HepG2 (cell line): Measurements from ENCODE around the gene SGMS1. TPM values are rescaled to one million over a fixed set of nuclear protein-coding genes. Genes with fewer than 3 reads are reported as not detected.

Experiments
- ATF7-NPFF ChIP-seq: sonication (generic); formaldehyde crosslinking; IDR thresholded peaks from 2 replicates; pipeline ENCODE4 v1.8.1; 2023; ENCODE audit warnings: mild to moderate bottlenecking, low read depth, missing genetic modification reagents, moderate library complexity
- IKZF4 ChIP-seq: sonication (generic); formaldehyde crosslinking; IDR thresholded peaks from 2 replicates; pipeline ENCODE4 v1.5.1; 2020; ENCODE audit warnings: borderline replicate concordance, mild to moderate bottlenecking, low read depth, missing genetic modification reagents; ENCODE audit errors: not compliant biosample characterization
- ISL2 ChIP-seq: sonication (generic); formaldehyde crosslinking; IDR thresholded peaks from 2 replicates; pipeline ENCODE4 v1.5.0; 2020; ENCODE audit warnings: missing genetic modification reagents
- MXD4 ChIP-seq: IDR thresholded peaks from 2 replicates; pipeline ENCODE4 v1.6.1; 2016; ENCODE audit warnings: mild to moderate bottlenecking, missing biosample characterization, missing genetic modification reagents
- PAF1 ChIP-seq: IDR thresholded peaks from 2 replicates; pipeline ENCODE4 v1.6.1; 2016; ENCODE audit warnings: missing genetic modification reagents, missing compliant biosample characterization
- TCF12 ChIP-seq, 2 experiments: fragments of 450-650 bp in 1 of 2; sonication (generic) in 1 of 2; formaldehyde crosslinking in 1 of 2; IDR thresholded peaks; 2 replicates each; pipeline versions ENCODE4 v1.6.1 to v1.8.0; 2017 to 2022; ENCODE audit warnings: antibody characterized with exemption in 1 of 2, mild to moderate bottlenecking in 1 of 2, missing genetic modification reagents in 1 of 2, moderate library complexity in 1 of 2
- TFE3 ChIP-seq: IDR thresholded peaks from 2 replicates; pipeline ENCODE4 v1.6.1; 2016
- THAP7 ChIP-seq: sonication (generic); formaldehyde crosslinking; IDR thresholded peaks from 2 replicates; pipeline ENCODE4 v1.8.1; 2023; ENCODE audit warnings: mild to moderate bottlenecking, missing genetic modification reagents
- ZNF121 ChIP-seq: sonication (generic); formaldehyde crosslinking; IDR thresholded peaks from 2 replicates; pipeline ENCODE4 v1.5.0; 2020; ENCODE audit warnings: mild to moderate bottlenecking, missing genetic modification reagents
- ZNF138 ChIP-seq: sonication (generic); formaldehyde crosslinking; IDR thresholded peaks from 2 replicates; pipeline ENCODE4 v1.5.0; 2020; ENCODE audit warnings: mild to moderate bottlenecking, low read depth, missing genetic modification reagents
- ZNF331 ChIP-seq: sonication (generic); formaldehyde crosslinking; IDR thresholded peaks from 2 replicates; pipeline ENCODE4 v1.4.0; 2020; ENCODE audit warnings: missing genetic modification reagents
- ZNF383 ChIP-seq: sonication (generic); formaldehyde crosslinking; IDR thresholded peaks from 2 replicates; pipeline ENCODE4 v1.4.0; 2020; ENCODE audit warnings: missing genetic modification reagents, mild to moderate bottlenecking, borderline replicate concordance
- ZNF609 ChIP-seq: sonication (generic); formaldehyde crosslinking; IDR thresholded peaks from 2 replicates; pipeline ENCODE4 v1.4.0; 2020; ENCODE audit warnings: mild to moderate bottlenecking, missing genetic modification reagents, borderline replicate concordance
- ZNF614 ChIP-seq: IDR thresholded peaks from 2 replicates; pipeline ENCODE4 v1.6.1; 2018; ENCODE audit warnings: missing biosample characterization, missing genetic modification reagents, inconsistent platforms, borderline replicate concordance
- ZXDC ChIP-seq: sonication (generic); formaldehyde crosslinking; IDR thresholded peaks from 2 replicates; pipeline ENCODE4 v1.5.0; 2020; ENCODE audit warnings: mild to moderate bottlenecking, missing genetic modification reagents
- polyA plus RNA-seq, 8 experiments: library from polyadenylated mRNA; depleted of rRNA in 3 of 8; stranded (reverse) in 7 of 8; unstranded in 1 of 8; fragments of >200 nt; fragmentation: Illumina TruSeq in 4 of 8; extraction: Trizol in 4 of 8; gene quantifications; 2 replicates each; pipeline versions ENCODE4 v1.2.1 to v1.2.3, GENCODE V29; 2011 to 2016; ENCODE audit warnings: low read depth in 4 of 8, missing spikeins in 1 of 8, mixed read lengths in 1 of 8; ENCODE audit not compliant: insufficient read depth in 1 of 8
- total RNA-seq, 5 experiments: library from RNA; depleted of rRNA; stranded (reverse); fragments of >200 nt; fragmentation: Illumina TruSeq; extraction: Trizol; gene quantifications; 2 replicates each; pipeline ENCODE4 v1.2.3, GENCODE V29; 2016; ENCODE audit warnings: low read depth in 1 of 5
- TF ChIP-seq, protein P1 (sequence below), 2 experiments: sonication (generic) in 1 of 2; formaldehyde crosslinking in 1 of 2; IDR thresholded peaks; 2 replicates each; pipeline versions ENCODE4 v1.4.0 to v1.6.1; 2018 to 2020; ENCODE audit warnings: missing genetic modification reagents in 2 of 2, borderline replicate concordance in 1 of 2, low read depth in 1 of 2, mild to moderate bottlenecking in 1 of 2, missing biosample characterization in 1 of 2

The SGMS1 gene
- total and polyA plus RNA-seq, 2 of the 13 experiments (the other 11 are each of a cell fraction or from before 2014, with no cell fraction given) = 6.5 to 15.1 TPM

DNA sequence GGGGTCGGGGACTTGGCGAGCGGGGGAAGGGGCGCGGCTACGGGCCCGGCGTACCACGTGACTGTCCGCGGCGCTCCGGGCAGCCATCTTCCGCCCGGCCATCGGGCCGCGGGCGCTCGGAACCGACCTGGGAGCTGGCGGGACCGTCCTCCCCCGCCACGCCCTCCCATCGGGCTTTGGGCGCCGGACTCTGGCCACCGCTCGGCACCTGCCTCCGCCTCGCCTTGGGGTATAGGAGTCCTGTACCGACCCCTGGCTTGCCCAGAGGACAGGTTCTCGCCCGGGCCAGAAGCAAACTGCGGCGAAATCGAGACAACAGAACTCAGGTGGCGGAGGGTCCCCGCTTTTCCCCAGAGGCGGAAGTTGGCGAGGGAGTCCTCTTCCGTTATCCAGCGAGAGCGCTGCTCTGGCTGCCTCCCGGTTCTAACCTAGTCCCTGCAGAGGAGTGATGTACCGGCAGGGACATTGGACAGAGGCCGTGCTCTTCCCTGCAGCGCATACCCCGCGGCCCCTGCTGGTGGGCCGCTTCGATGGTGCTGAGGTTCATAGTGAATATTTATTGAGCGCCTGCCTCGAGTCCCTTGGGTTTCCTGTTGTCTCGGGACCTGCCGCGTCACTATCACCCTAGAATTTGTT, 1.2 kb upstream of the SGMS1 start (continued):
- no peak; the same call in 1 of the 2 replicates for TF ChIP-seq THAP7 (CRISPR knock-in tag)
- TF ChIP-seq TFE3 = peak; percentile 49; the same call in 1 of the 2 replicates
- TF ChIP-seq, protein P1, sequence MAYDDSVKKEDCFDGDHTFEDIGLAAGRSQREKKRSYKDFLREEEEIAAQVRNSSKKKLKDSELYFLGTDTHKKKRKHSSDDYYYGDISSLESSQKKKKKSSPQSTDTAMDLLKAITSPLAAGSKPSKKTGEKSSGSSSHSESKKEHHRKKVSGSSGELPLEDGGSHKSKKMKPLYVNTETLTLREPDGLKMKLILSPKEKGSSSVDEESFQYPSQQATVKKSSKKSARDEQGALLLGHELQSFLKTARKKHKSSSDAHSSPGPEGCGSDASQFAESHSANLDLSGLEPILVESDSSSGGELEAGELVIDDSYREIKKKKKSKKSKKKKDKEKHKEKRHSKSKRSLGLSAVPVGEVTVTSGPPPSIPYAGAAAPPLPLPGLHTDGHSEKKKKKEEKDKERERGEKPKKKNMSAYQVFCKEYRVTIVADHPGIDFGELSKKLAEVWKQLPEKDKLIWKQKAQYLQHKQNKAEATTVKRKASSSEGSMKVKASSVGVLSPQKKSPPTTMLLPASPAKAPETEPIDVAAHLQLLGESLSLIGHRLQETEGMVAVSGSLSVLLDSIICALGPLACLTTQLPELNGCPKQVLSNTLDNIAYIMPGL (CRISPR knock-in tag; IDR thresholded peaks at IDR 0.05; ENCODE audit: borderline replicate concordance in 1 of 2, low read depth in 1 of 2) = peak; percentile 42 to 73; a peak in 3 of 4 replicates
- TF ChIP-seq TCF12 (IDR thresholded peaks at IDR 0.05) = no peak
- TF ChIP-seq TCF12 (CRISPR knock-in tag; IDR thresholded peaks at IDR 0.05) = no peak
- no peak for TF ChIP-seq ZNF609 (CRISPR knock-in tag)
- peak; percentile 88; the same call in 1 of the 2 replicates for TF ChIP-seq ATF7-NPFF (CRISPR knock-in tag)
- TF ChIP-seq ISL2 (CRISPR knock-in tag) = peak; percentile 29; the same call in 1 of the 2 replicates
- TF ChIP-seq ZXDC (CRISPR knock-in tag) = no peak
- TF ChIP-seq ZNF614 = 0 out of 2 replicates have a peak, but pooled peaks have one; percentile 44
- TF ChIP-seq IKZF4 = no peak
- TF ChIP-seq MXD4 (CRISPR knock-in tag) = 0 out of 2 replicates have a peak, but pooled peaks have one; percentile 22
- TF ChIP-seq ZNF331 (CRISPR knock-in tag) = no peak; the same call in 1 of the 2 replicates
- TF ChIP-seq ZNF138 = peak; percentile 84; the same call in 1 of the 2 replicates
- TF ChIP-seq ZNF383 = no peak
- TF ChIP-seq PAF1 = no peak
- no peak for TF ChIP-seq ZNF121 (CRISPR knock-in tag)
